Measurements from ENCODE around the gene MYB.

DNA sequence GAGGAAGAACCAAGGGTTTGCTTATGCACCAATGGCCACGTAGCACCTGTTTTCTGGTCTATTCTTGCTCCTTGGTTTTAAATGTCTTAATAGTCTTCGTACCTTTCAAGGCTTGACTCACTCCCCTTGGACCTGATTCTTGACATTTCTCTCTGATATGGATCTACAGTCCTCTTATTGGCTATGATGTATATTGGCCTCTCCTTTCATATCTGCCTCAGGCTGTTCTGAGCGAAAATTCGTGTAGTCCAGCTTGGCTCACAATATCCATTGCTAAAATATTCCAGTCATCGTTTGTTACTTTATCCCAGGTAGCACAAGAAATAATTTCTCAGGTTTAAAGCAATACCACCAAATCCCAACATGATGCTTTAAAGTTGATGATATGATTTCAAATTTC is 59.6 kb downstream of the MYB start:
- TF ChIP-seq CTCF (conservative IDR thresholded peaks at IDR 0.05; ENCODE audit: low read depth, low read length): no peak
- TF ChIP-seq EZH2 (IDR thresholded peaks at IDR 0.05; ENCODE audit: borderline replicate concordance, low read depth, low read length, poor library complexity, severe bottlenecking): no peak
